Karpas-422 (cell line): ENCODE measurements around the gene PIRT. TPM values are rescaled to one million over a fixed set of nuclear protein-coding genes. Genes with fewer than 3 reads are reported as not detected.

Source experiments
- DNase-seq: peaks from one replicate; pipeline ENCODE4 v3.0.0-alpha.2; 2015
- H2AFZ ChIP-seq: fragments of 200-600 bp; sonication (generic); 2 replicates; pipeline ENCODE4 v1.6.1; 2014; ENCODE audit warnings: antibody characterized with exemption, low read length, mixed read lengths
- H3K27ac ChIP-seq: fragments of 200-600 bp; sonication (generic); 2 replicates; pipeline ENCODE4 v1.5.1; 2014; ENCODE audit warnings: mild to moderate bottlenecking, low read length, moderate library complexity
- H3K27me3 ChIP-seq: fragments of 200-600 bp; sonication (generic); 2 replicates; pipeline ENCODE4 v1.6.1; 2014; ENCODE audit warnings: low read length, mixed read lengths
- H3K36me3 ChIP-seq: fragments of 200-600 bp; sonication (generic); 2 replicates; pipeline ENCODE4 v1.6.1; 2014; ENCODE audit warnings: low read length, mixed read lengths; ENCODE audit not compliant: insufficient read depth
- H3K4me1 ChIP-seq: fragments of 200-600 bp; sonication (generic); 2 replicates; pipeline ENCODE4 v1.6.1; 2014; ENCODE audit warnings: mild to moderate bottlenecking, low read length, mixed read lengths
- H3K4me2 ChIP-seq: fragments of 200-600 bp; sonication (generic); 2 replicates; pipeline ENCODE4 v1.6.1; 2014; ENCODE audit warnings: low read length, low read depth, mild to moderate bottlenecking; ENCODE audit not compliant: poor library complexity, severe bottlenecking
- H3K4me3 ChIP-seq: fragments of 200-600 bp; sonication (generic); 2 replicates; pipeline ENCODE4 v1.5.1; 2014; ENCODE audit warnings: mild to moderate bottlenecking, antibody characterized with exemption, low read length, mixed read lengths
- H3K79me2 ChIP-seq: fragments of 200-600 bp; sonication (generic); 2 replicates; pipeline ENCODE4 v1.6.1; 2014; ENCODE audit warnings: mild to moderate bottlenecking, low read length, mixed read lengths
- H3K9ac ChIP-seq: fragments of 200-600 bp; sonication (generic); 2 replicates; pipeline ENCODE4 v1.6.0; 2014; ENCODE audit warnings: low read length
- H3K9me2 ChIP-seq: fragments of 200-600 bp; sonication (generic), shearing (Covaris generic); replicated peaks from 2 replicates; pipeline ENCODE4 v1.6.0; 2014; ENCODE audit warnings: mild to moderate bottlenecking, low read length, moderate library complexity; ENCODE audit not compliant: insufficient read depth
- H3K9me3 ChIP-seq: fragments of 300-700, 200-600 bp; sonication (generic); 2 replicates; pipeline ENCODE4 v1.6.1; 2014; ENCODE audit warnings: low read length, mixed read lengths
- H4K20me1 ChIP-seq: fragments of 200-600 bp; sonication (generic); 2 replicates; pipeline ENCODE4 v1.6.1; 2014; ENCODE audit warnings: mild to moderate bottlenecking, antibody characterized with exemption, low read length, low read depth; ENCODE audit not compliant: insufficient read depth
- total RNA-seq: library from RNA; depleted of rRNA; stranded (reverse); fragments of >200 nt; shearing (Covaris generic); gene quantifications from 2 replicates; pipeline ENCODE4 v1.2.3, GENCODE V29; 2014; ENCODE audit warnings: low replicate concordance

PIRT gene
- total RNA-seq, 1 experiment from 2014 or later, result not detected

DNA sequence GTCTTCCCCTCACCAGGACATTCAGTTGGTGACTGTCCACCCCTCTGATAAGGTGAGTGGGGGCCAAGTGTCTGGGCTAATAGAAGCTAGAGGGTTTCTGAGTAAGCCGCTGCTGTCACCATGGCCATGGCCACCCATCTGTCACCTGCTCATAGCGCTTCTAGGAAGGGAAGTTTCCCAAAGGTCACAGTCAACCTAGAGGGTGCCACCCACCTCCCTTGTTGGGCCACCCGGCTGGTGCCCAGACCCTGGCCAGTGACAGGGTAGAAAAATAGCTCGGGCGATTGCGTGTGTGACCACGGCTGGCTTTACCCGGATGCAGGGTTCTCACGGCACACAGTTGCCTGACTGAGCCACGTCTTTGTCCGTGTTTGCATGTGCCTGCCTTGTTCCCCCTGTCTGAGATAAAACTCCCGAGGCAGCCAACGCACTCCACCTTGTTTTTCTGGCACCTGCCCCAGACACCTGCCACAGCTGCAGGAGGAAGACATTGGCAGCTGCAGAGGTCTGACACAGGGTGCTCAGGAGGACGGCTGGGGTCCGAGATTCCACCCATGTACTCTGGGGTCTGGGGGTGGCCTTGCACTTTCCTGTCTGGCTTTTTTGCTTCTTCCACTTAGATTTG is 809 bp downstream of the PIRT start:
- H3K4me3 ChIP-seq, result no peak overlapping the region
- H3K27ac ChIP-seq, result no peak overlapping the region
- DNase-seq, result no peak

DNA sequence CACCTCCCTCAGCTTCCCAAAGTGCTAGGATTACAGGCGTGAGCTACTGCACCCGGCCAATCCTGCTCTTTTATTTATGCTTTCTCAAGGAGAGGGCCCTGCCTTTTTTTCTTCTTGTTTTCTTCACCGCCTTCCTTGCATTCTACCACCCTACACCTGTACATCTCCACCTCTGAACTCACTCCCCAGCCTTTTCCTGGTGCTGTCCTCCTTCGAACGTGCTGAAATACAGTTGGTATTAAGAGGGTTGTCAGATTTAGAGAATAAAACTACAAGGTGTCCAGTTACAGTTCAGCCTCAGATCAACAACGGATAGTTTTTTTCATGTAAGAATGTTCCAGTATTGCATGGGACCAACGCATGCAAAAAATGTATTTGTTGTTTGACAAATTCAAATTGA is 1.7 kb downstream of the PIRT start:
- no peak overlapping the region for H3K4me3 ChIP-seq
- H3K9me2 ChIP-seq, result no peaks in the 10 kb centered on the region
- no peaks in the 10 kb centered on the region for H4K20me1 ChIP-seq
- H3K9me3 ChIP-seq, result no peaks in the 10 kb centered on the region
- H3K79me2 ChIP-seq, result no peaks in the 10 kb centered on the region
- H3K27ac ChIP-seq, result no peak overlapping the region
- no peak for DNase-seq
- no peak overlapping the region for H2AFZ ChIP-seq
- H3K9ac ChIP-seq, result no peak overlapping the region
- no peak overlapping the region for H3K4me2 ChIP-seq
- H3K4me1 ChIP-seq, result no peaks in the 10 kb centered on the region
- no peaks in the 10 kb centered on the region for H3K27me3 ChIP-seq
- no peaks in the 10 kb centered on the region for H3K36me3 ChIP-seq

More for the DNA sequence above, 809 bp downstream of the PIRT start:
- no peaks in the 10 kb centered on the region for H3K4me1 ChIP-seq
- H3K27me3 ChIP-seq, result no peaks in the 10 kb centered on the region
- no peak overlapping the region for H2AFZ ChIP-seq
- no peak overlapping the region for H3K9ac ChIP-seq
- H3K4me2 ChIP-seq, result no peak overlapping the region
- H3K9me3 ChIP-seq, result no peaks in the 10 kb centered on the region
- H3K36me3 ChIP-seq, result no peaks in the 10 kb centered on the region
- H4K20me1 ChIP-seq, result no peaks in the 10 kb centered on the region
- H3K9me2 ChIP-seq, result no peaks in the 10 kb centered on the region
- no peaks in the 10 kb centered on the region for H3K79me2 ChIP-seq

- no peak overlapping the region for H3K4me2 ChIP-seq
- no peak for DNase-seq
- no peaks in the 10 kb centered on the region for H3K79me2 ChIP-seq
- H3K4me3 ChIP-seq, result no peak overlapping the region
- no peaks in the 10 kb centered on the region for H3K27me3 ChIP-seq
- H3K9me3 ChIP-seq, result no peaks in the 10 kb centered on the region
- H2AFZ ChIP-seq, result no peak overlapping the region
- H3K36me3 ChIP-seq, result no peaks in the 10 kb centered on the region
- peaks cover 8% of the 10 kb centered on the region for H3K4me1 ChIP-seq
- no peaks in the 10 kb centered on the region for H4K20me1 ChIP-seq
- no peaks in the 10 kb centered on the region for H3K9me2 ChIP-seq
- H3K9ac ChIP-seq, result no peak overlapping the region
- no peak overlapping the region for H3K27ac ChIP-seq
Measured at GRCh38 chr17:10831696-10832095, 6.2 kb downstream of the PIRT start.

DNA sequence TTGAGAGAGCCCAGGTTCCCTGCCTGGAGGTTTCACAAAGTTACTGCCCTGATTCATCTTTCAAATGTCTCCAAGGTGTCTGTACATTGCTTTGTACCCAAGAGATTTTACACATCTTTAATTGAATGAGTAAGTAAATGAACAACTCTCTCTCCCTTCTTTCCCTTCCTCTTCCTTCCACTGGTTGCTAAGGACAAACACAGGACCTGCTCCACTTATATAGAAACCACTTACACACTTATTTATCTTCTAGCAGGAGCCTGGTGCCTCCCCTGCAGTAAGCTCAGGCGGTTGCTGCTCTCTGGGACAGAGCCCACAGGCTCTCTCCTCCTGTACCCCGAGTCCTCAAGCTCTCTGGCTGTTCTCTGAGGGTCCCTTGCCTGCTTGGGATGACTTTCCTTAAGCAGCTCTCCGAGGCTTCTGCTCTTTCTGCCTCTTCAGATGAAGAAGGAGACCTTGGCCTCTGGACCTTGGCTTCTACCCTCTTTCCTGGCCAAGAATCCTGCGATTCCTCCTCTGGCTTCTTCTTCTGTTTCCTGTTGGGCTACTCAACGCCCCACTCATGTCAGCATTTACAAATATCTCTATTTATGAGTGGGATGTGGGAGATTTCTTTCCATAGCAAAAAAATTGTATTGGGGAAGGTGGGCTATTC is 9.9 kb downstream of the PIRT start:
- Histone ChIP-seq H3K79me2 (no peaks in the 10 kb centered on the region), H3K4me1 (peaks cover 8% of the 10 kb centered on the region), H3K27me3 (no peaks in the 10 kb centered on the region), H3K9me3 (no peaks in the 10 kb centered on the region), H4K20me1 (no peaks in the 10 kb centered on the region), H2AFZ (no peak overlapping the region), H3K4me2 (no peak overlapping the region), H3K4me3 (no peak overlapping the region), H3K27ac (no peak overlapping the region), H3K9ac (no peak overlapping the region), H3K9me2 (no peaks in the 10 kb centered on the region), H3K36me3 (no peaks in the 10 kb centered on the region)
- no peak for DNase-seq

DNA sequence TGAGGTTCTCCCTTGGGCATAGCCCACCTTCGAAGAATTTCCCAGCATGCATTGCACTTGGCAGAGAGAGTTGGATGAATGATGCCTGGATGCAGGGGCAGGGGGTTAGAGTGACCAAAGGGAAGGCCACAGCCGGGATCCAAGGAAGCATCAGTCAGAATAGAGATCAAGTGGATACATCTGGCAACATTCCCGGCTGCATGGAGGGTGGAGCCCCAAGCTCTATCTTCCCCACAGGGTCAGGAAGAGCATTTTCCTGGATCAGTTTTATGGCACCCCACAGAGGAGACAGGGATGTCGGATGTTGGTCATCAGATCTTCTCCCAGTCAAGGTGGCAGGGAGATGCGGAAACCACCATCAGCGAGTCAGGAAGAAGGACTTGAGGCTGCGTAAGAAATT is 13.0 kb downstream of the PIRT start:
- Histone ChIP-seq H3K27ac (no peak overlapping the region), H2AFZ (no peak overlapping the region), H3K4me3 (no peak overlapping the region), H3K9me2 (no peaks in the 10 kb centered on the region), H3K27me3 (no peaks in the 10 kb centered on the region), H3K9ac (no peak overlapping the region), H3K4me2 (no peak overlapping the region), H3K79me2 (no peaks in the 10 kb centered on the region), H3K4me1 (peaks cover 8% of the 10 kb centered on the region), H3K9me3 (no peaks in the 10 kb centered on the region), H4K20me1 (no peaks in the 10 kb centered on the region), H3K36me3 (no peaks in the 10 kb centered on the region)
- no peak for DNase-seq

GRCh38 chr17:10821770-10822169 is 16.1 kb downstream of the PIRT start:
- Histone ChIP-seq H3K9ac (no peak overlapping the region), H4K20me1 (no peaks in the 10 kb centered on the region), H2AFZ (no peak overlapping the region), H3K4me1 (no peaks in the 10 kb centered on the region), H3K27ac (no peak overlapping the region), H3K9me2 (no peaks in the 10 kb centered on the region), H3K79me2 (no peaks in the 10 kb centered on the region), H3K36me3 (no peaks in the 10 kb centered on the region), H3K9me3 (no peaks in the 10 kb centered on the region), H3K27me3 (no peaks in the 10 kb centered on the region), H3K4me2 (no peak overlapping the region), H3K4me3 (no peak overlapping the region)
- no peak for DNase-seq

GRCh38 chr17:10821054-10821453 is 16.8 kb downstream of the PIRT start:
- Histone ChIP-seq H3K9ac (no peak overlapping the region), H3K36me3 (no peaks in the 10 kb centered on the region), H3K79me2 (no peaks in the 10 kb centered on the region), H3K4me3 (no peak overlapping the region), H3K4me2 (no peak overlapping the region), H3K4me1 (no peaks in the 10 kb centered on the region), H2AFZ (no peak overlapping the region), H3K9me3 (no peaks in the 10 kb centered on the region), H3K27me3 (no peaks in the 10 kb centered on the region), H3K9me2 (no peaks in the 10 kb centered on the region), H3K27ac (no peak overlapping the region), H4K20me1 (no peaks in the 10 kb centered on the region)
- DNase-seq, result no peak

GRCh38 chr17:10815319-10815718 is 22.6 kb downstream of the PIRT start:
- no peak overlapping the region for H3K4me3 ChIP-seq
- no peak for DNase-seq
- H3K9ac ChIP-seq, result no peak overlapping the region
- no peaks in the 10 kb centered on the region for H4K20me1 ChIP-seq
- H3K9me3 ChIP-seq, result no peaks in the 10 kb centered on the region
- H3K36me3 ChIP-seq, result no peaks in the 10 kb centered on the region
- no peak overlapping the region for H2AFZ ChIP-seq
- no peaks in the 10 kb centered on the region for H3K79me2 ChIP-seq
- H3K27me3 ChIP-seq, result no peaks in the 10 kb centered on the region
- no peak overlapping the region for H3K27ac ChIP-seq
- H3K9me2 ChIP-seq, result no peaks in the 10 kb centered on the region
- no peaks in the 10 kb centered on the region for H3K4me1 ChIP-seq
- H3K4me2 ChIP-seq, result no peak overlapping the region
